GM23338 (cell line): Measurements from ENCODE around the gene TPGS1. TPM values are rescaled to one million over a fixed set of nuclear protein-coding genes. Genes with fewer than 3 reads are reported as not detected.

Experiments used
- ATAC-seq: fragments of 200-7000 bp; cut with Tn5 transposase; 3 replicates; pipeline ENCODE4 v1.9.1; 2020
- DNase-seq: peaks from one replicate; pipeline ENCODE4 v3.0.0-alpha.2; 2015; ENCODE audit warnings: low spot score
- H2AFZ ChIP-seq: fragments of 200-600 bp; sonication (generic); 2 replicates; pipeline ENCODE4 v1.8.0; 2016; ENCODE audit warnings: antibody characterized with exemption, mild to moderate bottlenecking, moderate library complexity
- H3F3A ChIP-seq: fragments of 200-600 bp; sonication (generic); replicated peaks from 2 replicates; pipeline ENCODE4 v1.8.0; 2017; ENCODE audit warnings: antibody characterized with exemption, mixed run types, low read depth
- H3K27ac ChIP-seq: fragments of 200-600 bp; sonication (generic); 2 replicates; pipeline ENCODE4 v1.6.1; 2016; ENCODE audit warnings: low read depth
- H3K27me3 ChIP-seq: fragments of 200-600 bp; sonication (generic); 2 replicates; pipeline ENCODE4 v1.8.0; 2016; ENCODE audit warnings: mild to moderate bottlenecking, mixed run types, moderate library complexity; ENCODE audit not compliant: insufficient read depth
- H3K36me3 ChIP-seq: fragments of 200-600 bp; sonication (generic); 2 replicates; pipeline ENCODE4 v1.8.0; 2016; ENCODE audit warnings: mild to moderate bottlenecking; ENCODE audit not compliant: insufficient read depth
- H3K4me1 ChIP-seq: fragments of 200-600 bp; sonication (generic); 2 replicates; pipeline ENCODE4 v1.8.0; 2016; ENCODE audit warnings: mild to moderate bottlenecking, moderate library complexity; ENCODE audit not compliant: insufficient read depth
- H3K4me2 ChIP-seq: fragments of 200-600 bp; sonication (generic); 2 replicates; pipeline ENCODE4 v1.7.1; 2017; ENCODE audit warnings: mixed run types
- H3K4me3 ChIP-seq: fragments of 200-600 bp; sonication (generic); 2 replicates; pipeline ENCODE4 v1.6.1; 2016; ENCODE audit warnings: mixed run types
- H3K79me2 ChIP-seq: fragments of 200-600 bp; sonication (generic); replicated peaks from 2 replicates; pipeline ENCODE4 v1.8.0; 2017; ENCODE audit warnings: mild to moderate bottlenecking; ENCODE audit not compliant: insufficient read depth
- H3K9me2 ChIP-seq: fragments of 200-600 bp; sonication (generic); 2 replicates; pipeline ENCODE4 v1.8.0; 2017; ENCODE audit not compliant: insufficient read depth
- H4K20me1 ChIP-seq: fragments of 200-600 bp; sonication (generic); replicated peaks from 2 replicates; pipeline ENCODE4 v1.8.0; 2017; ENCODE audit warnings: mild to moderate bottlenecking; ENCODE audit not compliant: insufficient read depth
- H3K27ac Mint-ChIP-seq: 2 replicates; pipeline ENCODE4 v1.8.0; 2020; ENCODE audit warnings: inconsistent platforms, mild to moderate bottlenecking, moderate library complexity, mixed read lengths
- H3K27me3 Mint-ChIP-seq: 3 replicates; pipeline ENCODE4 v1.8.0; 2022; ENCODE audit warnings: low read depth, mild to moderate bottlenecking, moderate library complexity, mixed read lengths, inconsistent platforms; ENCODE audit not compliant: insufficient read depth, poor library complexity
- H3K36me3 Mint-ChIP-seq: 3 replicates; pipeline ENCODE4 v1.8.0; 2021; ENCODE audit warnings: low read depth, mild to moderate bottlenecking, inconsistent platforms, moderate library complexity, mixed read lengths
- H3K4me1 Mint-ChIP-seq: 3 replicates; pipeline ENCODE4 v1.8.0; 2020; ENCODE audit warnings: mild to moderate bottlenecking, inconsistent platforms, mixed read lengths
- H3K4me3 Mint-ChIP-seq: 3 replicates; pipeline ENCODE4 v1.8.0; 2021; ENCODE audit warnings: moderate library complexity, mild to moderate bottlenecking, inconsistent platforms, mixed read lengths
- H3K9me3 Mint-ChIP-seq: 3 replicates; pipeline ENCODE4 v1.8.0; 2020; ENCODE audit warnings: moderate library complexity, mild to moderate bottlenecking, inconsistent platforms, mixed read lengths
- CTCF ChIP-seq, 2 experiments: fragments of 200-600 bp in 1 of 2; sonication (generic) in 1 of 2; conservative IDR thresholded peaks; 2 replicates each; pipeline versions ENCODE4 v1.5.1 to v1.6.1; 2016 to 2017; ENCODE audit warnings: antibody characterized with exemption in 2 of 2, low read depth in 2 of 2, mild to moderate bottlenecking in 2 of 2, moderate library complexity in 1 of 2
- ETS1 ChIP-seq: IDR thresholded peaks from 2 replicates; pipeline ENCODE4 v1.6.1; 2016; ENCODE audit warnings: antibody characterized with exemption
- EZH2 ChIP-seq: fragments of 200-600 bp; sonication (generic); IDR thresholded peaks from one replicate; pipeline ENCODE4 v1.8.0; 2017; ENCODE audit warnings: antibody characterized with exemption, mild to moderate bottlenecking, low read depth; ENCODE audit not compliant: unreplicated experiment
- REST ChIP-seq: IDR thresholded peaks from one replicate; pipeline ENCODE4 v1.6.1; 2018; ENCODE audit warnings: antibody characterized with exemption; ENCODE audit not compliant: unreplicated experiment
- STAT1 ChIP-seq: IDR thresholded peaks from one replicate; pipeline ENCODE4 v1.6.1; 2016; ENCODE audit warnings: antibody characterized with exemption; ENCODE audit not compliant: unreplicated experiment
- ZNF114 ChIP-seq: fragments of 250-450 bp; sonication (Bioruptor Pico); IDR thresholded peaks from 2 replicates; pipeline ENCODE4 v1.5.0; 2020; ENCODE audit warnings: mild to moderate bottlenecking, moderate library complexity
- polyA plus RNA-seq: library from polyadenylated mRNA; unstranded; fragments of >200 nt; fragmentation: Nextera tagmentation; extraction: Ambion mirVana; gene quantifications from 2 replicates; pipeline ENCODE4 v1.2.1, GENCODE V29; 2016
- total RNA-seq: library from RNA; depleted of rRNA; stranded (reverse); fragments of >200 nt; shearing (Covaris generic); gene quantifications from 2 replicates; pipeline ENCODE4 v1.2.3, GENCODE V29; 2014

The TPGS1 gene
- total and polyA plus RNA-seq, 2 experiments from 2014 or later, result 11.9 to 38.4 TPM

GRCh38 chr19:518598-519231, 11.4 kb downstream of the TPGS1 start:
- H3K27me3 Mint-ChIP-seq, result peaks cover 24% of the 10 kb centered on the region
- Histone ChIP-seq H4K20me1 (no peaks in the 10 kb centered on the region), H3K79me2 (no peaks in the 10 kb centered on the region), H3K9me2 (no peaks in the 10 kb centered on the region), H3K4me1 (no peaks in the 10 kb centered on the region), H3K27ac (no peak overlapping the region), H3K4me2 (peak overlapping the region; percentile 67; the same call in 1 of the 2 replicates), H3F3A (peaks cover 7% of the 10 kb centered on the region; the same call in 1 of the 2 replicates), H3K36me3 (no peaks in the 10 kb centered on the region), H3K27me3 (peaks cover 20% of the 10 kb centered on the region), H3K4me3 (peak overlapping the region; percentile 40; the same call in 1 of the 2 replicates), H2AFZ (no peak overlapping the region)
- H3K4me3 Mint-ChIP-seq, result no peak overlapping the region
- no peak overlapping the region for H3K27ac Mint-ChIP-seq
- peak in 1 of 2 experiments; percentile 54; a peak in 2 of 4 replicates for TF ChIP-seq CTCF (conservative IDR thresholded peaks at IDR 0.05; ENCODE audit: low read depth in 2 of 2)
- no peak for TF ChIP-seq ETS1
- TF ChIP-seq REST, result no peak
- peak; percentile 92 for ATAC-seq
- peaks cover 20% of the 10 kb centered on the region for H3K9me3 Mint-ChIP-seq
- peaks cover 5% of the 10 kb centered on the region for H3K4me1 Mint-ChIP-seq
- H3K36me3 Mint-ChIP-seq, result peaks cover 24% of the 10 kb centered on the region
- peak; percentile 87 for DNase-seq

GRCh38 chr19:519449-519865, 12.2 kb downstream of the TPGS1 start:
- Histone ChIP-seq H3K4me2 (peak overlapping the region; percentile 67; the same call in 1 of the 2 replicates), H2AFZ (no peak overlapping the region), H3F3A (peaks cover 7% of the 10 kb centered on the region; the same call in 1 of the 2 replicates), H3K27ac (no peak overlapping the region), H3K4me3 (peak overlapping the region; percentile 40; the same call in 1 of the 2 replicates), H4K20me1 (no peaks in the 10 kb centered on the region), H3K36me3 (no peaks in the 10 kb centered on the region), H3K9me2 (no peaks in the 10 kb centered on the region), H3K79me2 (no peaks in the 10 kb centered on the region), H3K27me3 (peaks cover 20% of the 10 kb centered on the region), H3K4me1 (no peaks in the 10 kb centered on the region)
- Mint-ChIP-seq H3K27me3 (peaks cover 17% of the 10 kb centered on the region), H3K36me3 (peaks cover 17% of the 10 kb centered on the region), H3K4me3 (no peak overlapping the region), H3K4me1 (peaks cover 5% of the 10 kb centered on the region), H3K9me3 (peaks cover 24% of the 10 kb centered on the region), H3K27ac (no peak overlapping the region)
- DNase-seq, result no peak
- ATAC-seq, result peak; percentile 14
- TF ChIP-seq ZNF114 (CRISPR knock-in tag) (no peak), CTCF (conservative IDR thresholded peaks at IDR 0.05; ENCODE audit: low read depth in 2 of 2) (no peak), STAT1 (no peak), EZH2 (no peak)
